ENCODE measurements around the gene TMPRSS9. TPM values are rescaled to one million over a fixed set of nuclear protein-coding genes. Genes with fewer than 3 reads are reported as not detected.

Gene TMPRSS9
- total and polyA plus RNA-seq, 2 of the 13 experiments (the other 11 are each of a cell fraction or from before 2014, with no cell fraction given): 2.5 to 5.2 TPM

GRCh38 chr19:2419754-2420153, 59.7 kb downstream of the TMPRSS9 start:
- POLR2A ChIA-PET: no interaction called here
- 98% methylated on average over 4 of the region's 7 CpGs for WGBS (ENCODE audit: low lambda C conversion rate)
- BruUV-seq (replicated peaks): no TSS peak
- H3K79me2 ChIP-seq (ENCODE audit: insufficient read depth, low read length): peaks cover 4% of the 10 kb centered on the region
- intact Hi-C loops (cut with micrococcal nuclease; ENCODE audit: unreplicated experiment) (no loop called here), in situ Hi-C loops (cut with HindIII; ENCODE audit: extremely low pct_ligation_motif_present, low pct_unique_long_range_greater_than_20kb) (no loop called here)
- peaks cover 26% of the 10 kb centered on the region for H3K4me1 ChIP-seq (ENCODE audit: insufficient read depth, low read length)
- no peak overlapping the region for H2AFZ ChIP-seq (ENCODE audit: low read length)
- no peaks in the 10 kb centered on the region for H3K9me3 ChIP-seq (ENCODE audit: low read length)
- no peak for ATAC-seq
- no peak overlapping the region for H3K4me2 ChIP-seq (ENCODE audit: low read depth, low read length)
- DNase-seq (ENCODE audit: low spot score): no peak
- no peaks in the 10 kb centered on the region for H3K27me3 ChIP-seq (ENCODE audit: control insufficient read depth in 1 of 2, insufficient read depth in 2 of 2, low read length in 2 of 2)
- no peak overlapping the region for H3K27ac ChIP-seq (ENCODE audit: extremely low read length, insufficient read depth, low read length)
- FAIRE-seq: no peak
- TF ChIP-seq ATF7 (IDR thresholded peaks at IDR 0.05): no peak
- TF ChIP-seq ATF7 (CRISPR knock-in tag; IDR thresholded peaks at IDR 0.05): no peak
- no peak for TF ChIP-seq MXI1 (IDR thresholded peaks at IDR 0.05; ENCODE audit: borderline replicate concordance, low read depth, low read length)
- TF ChIP-seq ZNF776 (CRISPR knock-in tag; IDR thresholded peaks at IDR 0.05): 0 out of 2 replicates have a peak, but pooled peaks have one; percentile 26
- TF ChIP-seq AKAP8 (CRISPR knock-in tag; IDR thresholded peaks at IDR 0.05): no peak
- CTCF ChIA-PET (ENCODE audit: low intra/inter-chr PET ratio, low total read pairs): no interaction called here
- H3K4me3 ChIP-seq (replicated peaks in 1 of 3; ENCODE audit: insufficient read depth in 1 of 3, low read depth in 2 of 3, low read length in 3 of 3): no peak overlapping the region
- H4K20me1 ChIP-seq (ENCODE audit: insufficient read depth, low read length): no peaks in the 10 kb centered on the region
- peaks cover 3 to 8% of the 10 kb centered on the region in 2 experiments; a peak in 4 of 5 replicates for H3K36me3 ChIP-seq (replicated peaks in 1 of 2; ENCODE audit: control insufficient read depth in 1 of 2, insufficient read depth in 2 of 2, low read length in 2 of 2)
- H3K9ac ChIP-seq (ENCODE audit: insufficient read depth, low read depth, low read length): no peak overlapping the region

GRCh38 chr19:2420490-2420889, 60.4 kb downstream of the TMPRSS9 start:
- no peak for TF ChIP-seq ZNF337 (CRISPR knock-in tag; IDR thresholded peaks at IDR 0.05; ENCODE audit: borderline replicate concordance, low read depth)
- 0 out of 2 replicates have a peak, but pooled peaks have one; percentile 11 for TF ChIP-seq RBFOX2 (IDR thresholded peaks at IDR 0.05; ENCODE audit: low read depth, low read length)
- TF ChIP-seq ZNF543 (CRISPR knock-in tag; IDR thresholded peaks at IDR 0.05): no peak
- TF ChIP-seq ZSCAN31 (CRISPR knock-in tag; IDR thresholded peaks at IDR 0.05; ENCODE audit: low read depth): no peak
- no peak for TF ChIP-seq KLF11 (CRISPR knock-in tag; IDR thresholded peaks at IDR 0.05)
- no peak for TF ChIP-seq ATF4 (CRISPR knock-in tag; IDR thresholded peaks at IDR 0.05)
- TF ChIP-seq ZNF160 (CRISPR knock-in tag; IDR thresholded peaks at IDR 0.05): no peak
- 0 out of 2 replicates have a peak, but pooled peaks have one; percentile 19 for TF ChIP-seq POLR2AphosphoS5 (IDR thresholded peaks at IDR 0.05; ENCODE audit: low read depth, low read length)
- TF ChIP-seq ZGPAT (CRISPR knock-in tag; IDR thresholded peaks at IDR 0.05): no peak
- H3K36me3 ChIP-seq (replicated peaks in 1 of 2; ENCODE audit: control insufficient read depth in 1 of 2, insufficient read depth in 2 of 2, low read length in 2 of 2): peaks cover 3 to 10% of the 10 kb centered on the region in 2 experiments; a peak in 4 of 5 replicates
- H3K27ac ChIP-seq (ENCODE audit: extremely low read length, insufficient read depth, low read length): no peak overlapping the region
- ATAC-seq: no peak
- no peak overlapping the region for H3K9ac ChIP-seq (ENCODE audit: insufficient read depth, low read depth, low read length)
- H2AFZ ChIP-seq (ENCODE audit: low read length): no peak overlapping the region
- no TSS peak for BruUV-seq (replicated peaks)
- WGBS (ENCODE audit: low lambda C conversion rate): 98% methylated on average over 2 of the region's 2 CpGs
- peaks cover 6% of the 10 kb centered on the region for H3K79me2 ChIP-seq (ENCODE audit: insufficient read depth, low read length)
- H3K4me1 ChIP-seq (ENCODE audit: insufficient read depth, low read length): peaks cover 26% of the 10 kb centered on the region
- no peak for FAIRE-seq
- H3K27me3 ChIP-seq (ENCODE audit: control insufficient read depth in 1 of 2, insufficient read depth in 2 of 2, low read length in 2 of 2): no peaks in the 10 kb centered on the region
- no peaks in the 10 kb centered on the region for H4K20me1 ChIP-seq (ENCODE audit: insufficient read depth, low read length)
- no peak for DNase-seq (ENCODE audit: low spot score)
- H3K9me3 ChIP-seq (ENCODE audit: low read length): no peaks in the 10 kb centered on the region
- H3K4me3 ChIP-seq (replicated peaks in 1 of 3; ENCODE audit: insufficient read depth in 1 of 3, low read depth in 2 of 3, low read length in 3 of 3): no peak overlapping the region
- in situ Hi-C loops (cut with HindIII; ENCODE audit: extremely low pct_ligation_motif_present, low pct_unique_long_range_greater_than_20kb) (no loop called here), intact Hi-C loops (cut with micrococcal nuclease; ENCODE audit: unreplicated experiment) (no loop called here)
- ChIA-PET CTCF (ENCODE audit: low intra/inter-chr PET ratio, low total read pairs) (no interaction called here), POLR2A (no interaction called here)
- H3K4me2 ChIP-seq (ENCODE audit: low read depth, low read length): no peak overlapping the region
